ENCODE results near the gene ZNF30. TPM values are rescaled to one million over a fixed set of nuclear protein-coding genes. Genes with fewer than 3 reads are reported as not detected.

The ZNF30 gene
- total RNA-seq, result 3.5 and 4.2 TPM in 2 replicates

GRCh38 chr19:34926685-34927375 lies at the start of gene ZNF30:
Gene ZNF30 (plus strand): TSS chr19:34926903. CDS start chr19:34929948, 3,045 bp downstream.

GRCh38 chr19:34963573-34964406 lies 37.1 kb downstream of the ZNF30 start, which contains the start of gene ZNF792:
Gene ZNF792 (minus strand): TSS chr19:34964229. CDS start chr19:34963662, 567 bp downstream.

Other genes with a start within 250 kb of the ZNF30 start
- 0.09 and 0.27 TPM in 2 replicates for gene SCGB2B2, start 249.7 kb upstream of the ZNF30 start, total RNA-seq
- 11.7 and 15.5 TPM in 2 replicates for gene ZNF302, start 249.2 kb upstream of the ZNF30 start, total RNA-seq
- 7.6 and 9.9 TPM in 2 replicates for gene ZNF181, start 192.7 kb upstream of the ZNF30 start, total RNA-seq
- 3.0 and 3.9 TPM in 2 replicates for gene ZNF599, start 153.7 kb upstream of the ZNF30 start, total RNA-seq
- gene ZNF792, start 37.3 kb downstream of the ZNF30 start, total RNA-seq, result 24.8 and 34.3 TPM in 2 replicates
- gene GRAMD1A, start 73.4 kb downstream of the ZNF30 start, total RNA-seq, result 33.4 and 57.0 TPM in 2 replicates
- gene SCN1B, start 103.6 kb downstream of the ZNF30 start, total RNA-seq, result 7.6 and 8.1 TPM in 2 replicates
- gene HPN, start 114.8 kb downstream of the ZNF30 start, total RNA-seq, result not detected in 2 replicates
- not detected in 2 replicates for gene FXYD3, start 188.9 kb downstream of the ZNF30 start, total RNA-seq
- 0.09 TPM in 1 of 2 replicates, not detected in the other for gene LGI4, start 208.2 kb downstream of the ZNF30 start, total RNA-seq
- gene FXYD1, start 211.9 kb downstream of the ZNF30 start, total RNA-seq, result not detected in 2 replicates
- not detected in 2 replicates for gene FXYD7, start 216.4 kb downstream of the ZNF30 start, total RNA-seq
- gene FXYD5, start 227.8 kb downstream of the ZNF30 start, total RNA-seq, result 25.6 and 28.0 TPM in 2 replicates